Measurements from ENCODE around the gene GNL1.
"Not testable (repeated sequence)": the region's sequence is repeated elsewhere in the genome, so short reads cannot be mapped to it uniquely, and the experiment has no call there.

GNL1 gene

GRCh38 chr6:30556066-30556905 lies at the start of gene GNL1:
Gene GNL1 (minus strand): TSS chr6:30556489. CDS start chr6:30556203, 286 bp downstream.
- peak; percentile 92 for DNase-seq

GRCh38 chr6:30603961-30604360 lies 47.7 kb upstream of the GNL1 start:
- no peak for DNase-seq

GRCh38 chr6:30601815-30602641 lies 45.7 kb upstream of the GNL1 start:
- DNase-seq: no peak

- no peak for DNase-seq
Measured at GRCh38 chr6:30601436-30601814, 45.1 kb upstream of the GNL1 start.

- no peak for DNase-seq
Measured at GRCh38 chr6:30600451-30600961, 44.2 kb upstream of the GNL1 start.

- no peak for DNase-seq
Measured at GRCh38 chr6:30599625-30600324, 43.5 kb upstream of the GNL1 start.

GRCh38 chr6:30598912-30599624 lies 42.8 kb upstream of the GNL1 start:
- DNase-seq: no peak

GRCh38 chr6:30597315-30598144 lies 41.2 kb upstream of the GNL1 start:
- DNase-seq: not testable (repeated sequence)

- no peak for DNase-seq
Measured at GRCh38 chr6:30592287-30592686, 36.0 kb upstream of the GNL1 start.

- DNase-seq: no peak
Measured at GRCh38 chr6:30591008-30591407, 34.7 kb upstream of the GNL1 start.

GRCh38 chr6:30590509-30590908 lies 34.2 kb upstream of the GNL1 start:
- DNase-seq: no peak

GRCh38 chr6:30589754-30590358 lies 33.6 kb upstream of the GNL1 start:
- DNase-seq: no peak

GRCh38 chr6:30583921-30584320 lies 27.6 kb upstream of the GNL1 start:
- DNase-seq: no peak

GRCh38 chr6:30578051-30578450 lies 21.8 kb upstream of the GNL1 start:
- no peak for DNase-seq

- no peak for DNase-seq
Measured at GRCh38 chr6:30573113-30573512, 16.8 kb upstream of the GNL1 start.

- DNase-seq: no peak
Measured at GRCh38 chr6:30572148-30572547, 15.9 kb upstream of the GNL1 start.

GRCh38 chr6:30571762-30572082 lies 15.4 kb upstream of the GNL1 start:
- no peak for DNase-seq

- peak; percentile 99 for DNase-seq
Measured at GRCh38 chr6:30571075-30571761, 14.9 kb upstream of the GNL1 start, which contains the start of gene ABCF1. Gene ABCF1 (plus strand): TSS chr6:30571442. CDS start chr6:30571488, 46 bp downstream.

GRCh38 chr6:30570740-30571074 lies 14.4 kb upstream of the GNL1 start:
- no peak for DNase-seq

- no peak for DNase-seq
Measured at GRCh38 chr6:30570263-30570662, 14.0 kb upstream of the GNL1 start.

GRCh38 chr6:30568245-30568644 lies 12.0 kb upstream of the GNL1 start:
- no peak for DNase-seq

Measured in left hindlimb (tissue), 1 donor.